PFSK-1 (cell line): Measurements from ENCODE around the gene CHAF1B.

Experiments
- POLR2AphosphoS5 ChIP-seq: IDR thresholded peaks from 2 replicates; pipeline ENCODE4 v1.6.1; 2012; ENCODE audit warnings: low read depth, mild to moderate bottlenecking, control low read depth, low read length, moderate library complexity
- TAF1 ChIP-seq: IDR thresholded peaks from 2 replicates; pipeline ENCODE4 v1.6.1; 2012; ENCODE audit warnings: low read length, control low read depth, borderline replicate concordance; ENCODE audit not compliant: insufficient read depth

GRCh38 chr21:36431252-36431651 lies 46.1 kb downstream of the CHAF1B start:
- TF ChIP-seq POLR2AphosphoS5: no peak
- TF ChIP-seq TAF1: no peak
